Sigmoid colon (tissue), 4 donors: ENCODE results near the gene IFT80.

Experiments used
- CTCF ChIP-seq, 4 experiments: fragments of 450-650 bp in 3 of 4; fragments of 200-600 bp in 1 of 4; IDR thresholded peaks; one replicate each; pipeline ENCODE4 v1.5.1; 2016 to 2019; ENCODE audit warnings: antibody characterized with exemption in 4 of 4, mild to moderate bottlenecking in 3 of 4, moderate library complexity in 2 of 4
- EP300 ChIP-seq, 4 donors: sonication (generic); formaldehyde crosslinking; IDR thresholded peaks; one replicate each; pipeline ENCODE4 v1.6.1; 2017; ENCODE audit warnings: antibody characterized with exemption in 4 of 4
- POLR2A ChIP-seq, 2 donors: fragments of 450-650 bp; IDR thresholded peaks; one replicate each; pipeline ENCODE4 v1.6.1; 2016; ENCODE audit warnings: antibody characterized with exemption in 2 of 2, mild to moderate bottlenecking in 2 of 2, moderate library complexity in 2 of 2
- POLR2AphosphoS5 ChIP-seq, 4 donors: sonication (generic); formaldehyde crosslinking; IDR thresholded peaks; one replicate each; pipeline ENCODE4 v1.6.1; 2017; ENCODE audit warnings: antibody characterized with exemption in 4 of 4

DNA sequence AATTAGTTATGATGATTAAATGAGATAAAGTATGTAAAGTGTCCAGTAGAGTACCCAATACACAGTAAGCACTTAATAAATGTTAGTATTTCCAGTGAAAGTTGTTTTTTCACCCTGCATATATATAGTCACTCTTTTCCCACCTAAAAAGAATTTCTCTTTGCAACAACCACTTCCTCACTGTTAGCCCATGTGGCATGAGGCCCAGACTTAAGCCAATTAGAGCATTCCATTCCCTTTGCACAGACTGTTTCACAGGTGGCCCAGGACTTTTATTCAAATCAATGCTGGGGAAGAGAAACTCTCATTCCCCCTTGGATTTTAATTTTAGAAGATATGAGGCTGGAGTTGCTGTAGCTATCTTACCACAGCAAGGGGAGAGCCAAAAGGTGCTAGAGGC is 3.7 kb downstream of the IFT80 start:
- TF ChIP-seq POLR2A (IDR thresholded peaks at IDR 0.05) = no peak
- no peak for TF ChIP-seq CTCF (IDR thresholded peaks at IDR 0.05)
- no peak for TF ChIP-seq EP300 (IDR thresholded peaks at IDR 0.05)
- no peak for TF ChIP-seq POLR2AphosphoS5 (IDR thresholded peaks at IDR 0.05)
